Right cardiac atrium (tissue), 5 donors: ENCODE measurements around the gene ZNF274. TPM values are rescaled to one million over a fixed set of nuclear protein-coding genes. Genes with fewer than 3 reads are reported as not detected.
A peak's percentile ranks its signal among the peaks of the same experiment; 100 is the strongest.
"Not testable (repeated sequence)": the region's sequence is repeated elsewhere in the genome, so short reads cannot be mapped to it uniquely, and the experiment has no call there.

Experiments used
- ATAC-seq, 2 donors: fragments of 200-7000 bp; cut with Tn5 transposase; one replicate each; pipeline versions ENCODE4 v1.8.0 to v1.9.1; 2020; ENCODE audit warnings: moderate library complexity in 2 of 2, mild to moderate bottlenecking in 1 of 2
- DNase-seq, 3 donors: peaks; one replicate each; pipeline ENCODE4 v3.0.0-alpha.2; 2020
- H3K27ac ChIP-seq: one replicate; pipeline ENCODE4 v1.5.1; 2013; ENCODE audit warnings: mild to moderate bottlenecking, low read length, control low read depth, moderate library complexity
- H3K27me3 ChIP-seq: one replicate; pipeline ENCODE4 v1.6.1; 2013; ENCODE audit not compliant: control insufficient read depth, insufficient read depth
- H3K4me1 ChIP-seq: one replicate; pipeline ENCODE4 v1.6.1; 2013; ENCODE audit warnings: low read length; ENCODE audit not compliant: control insufficient read depth, insufficient read depth
- H3K4me3 ChIP-seq: one replicate; pipeline ENCODE4 v1.5.1; 2013; ENCODE audit warnings: low read length, control low read depth
- H3K9me3 ChIP-seq: one replicate; pipeline ENCODE4 v1.6.1; 2013; ENCODE audit warnings: low read length; ENCODE audit not compliant: control insufficient read depth
- WGBS: extraction: QIAGEN DNeasy Blood & Tissue Kit; methylation state at CpG from one replicate; pipeline ENCODE4 v1.1.7; 2013; 5-methylcytosine and 5-hydroxymethylcytosine counted together
- intact Hi-C, 4 donors: fragments of 100-400 bp; cut with DNase I; formaldehyde crosslinking; loops; one replicate each; pipeline versions ENCODE4 v1.11.0 to v1.14.0; 2022 to 2023
- long read RNA-seq, 4 donors: library from polyadenylated mRNA; unstranded; transcript quantifications; one replicate each; pipeline ENCODE4 v2.0.0, GENCODE V29; 2020 to 2021
- polyA plus RNA-seq: library from polyadenylated mRNA; stranded (reverse); fragments of 200-250 nt; gene quantifications from one replicate; pipeline ENCODE4 v1.2.3, GENCODE V29; 2013
- total RNA-seq, 4 donors: library from RNA; stranded (reverse); fragmentation: NEBNext Ultra II Directional; extraction: Animal tissue kit (Norgen Biotek cat#: 25700); gene quantifications; one replicate each; pipeline ENCODE4 v1.2.1, GENCODE V29; 2021
- donor health status: healthy with polysubstance abuse.
- donor health status: DM: no; HTN: yes; CAD: no.
- donor health status: DM: no; HTN: no; CAD: no.
- donor health status: DM: no; HTN: yes; CAD: no; lungs with severe emphysema.
- donor health status: DM: yes; HTN: yes; CAD: no.

Gene ZNF274
- total RNA-seq (10 to 100 TPM; 19.1 to 24.8 (median 22.4) TPM), polyA plus RNA-seq (14.4 TPM)
- long read RNA-seq, donor 1, full-length matches to known transcripts: 57 of 83 reads
- long read RNA-seq, donor 1, partial matches to known transcripts: 15 of 83 reads
- long read RNA-seq, donor 1, other reads (novel, unspliced or antisense): 11 of 83 reads
- long read RNA-seq, donor 2, transcript ZNF274-212 (8 exons, 2,538 nt): major isoform, 28 of 41 reads
- long read RNA-seq, donor 2, partial matches to known transcripts: 5 of 41 reads
- long read RNA-seq, donor 2, other reads (novel, unspliced or antisense): 4 of 41 reads
- long read RNA-seq, donor 3, full-length matches to known transcripts: 200 of 289 reads
- long read RNA-seq, donor 3, partial matches to known transcripts: 51 of 289 reads
- long read RNA-seq, donor 3, other reads (novel, unspliced or antisense): 38 of 289 reads
- long read RNA-seq, donor 4, transcript ZNF274-212 (8 exons, 2,538 nt): major isoform, 32 of 45 reads
- long read RNA-seq, donor 4, partial matches to known transcripts: 4 of 45 reads
- long read RNA-seq, donor 4, other reads (novel, unspliced or antisense): 4 of 45 reads

DNA sequence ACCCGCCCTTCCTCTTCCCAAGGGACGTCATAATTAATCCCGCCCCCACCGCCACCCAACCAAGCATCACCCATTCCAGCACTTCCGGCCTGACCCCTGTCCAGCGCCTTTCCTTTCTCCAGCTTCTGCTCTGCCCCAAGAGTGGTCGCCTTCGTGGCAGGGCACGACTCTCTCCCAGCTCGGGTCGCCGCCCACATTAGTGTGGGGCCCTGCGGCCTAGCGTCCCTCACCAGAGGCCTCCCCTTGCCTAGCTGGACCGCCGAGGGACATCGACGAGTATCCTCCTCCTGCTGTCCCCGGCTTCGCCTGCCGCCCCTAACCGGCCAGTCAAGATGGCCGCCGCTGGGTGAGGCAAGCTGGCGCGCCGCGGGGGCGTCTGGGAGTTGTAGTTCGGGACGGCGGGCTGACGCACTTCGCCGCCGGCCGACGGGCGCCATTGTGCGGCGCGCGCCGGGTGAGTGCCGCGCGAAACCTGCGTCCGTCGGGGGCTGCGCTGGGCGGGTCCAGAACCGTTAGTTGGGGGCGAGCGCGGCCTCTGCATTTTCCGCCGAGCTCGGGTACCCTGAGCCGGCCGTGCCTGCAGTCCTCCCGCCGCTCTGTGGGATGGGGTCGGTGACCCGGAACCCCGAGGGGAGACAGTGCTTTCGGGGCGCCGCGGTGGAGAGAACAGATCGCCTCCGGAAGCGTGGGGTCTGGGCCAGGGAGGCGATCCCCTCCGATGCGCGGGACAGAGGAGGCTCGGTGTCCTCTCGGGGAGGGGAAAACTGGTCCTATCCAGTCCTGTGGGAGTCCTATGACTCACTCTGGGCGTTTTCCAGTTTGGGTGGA, at the start of gene ZNF274:
Gene ZNF274, plus strand, starts transcription at position 73 of the 828 bp plus-strand sequence. CDS start 905 bp downstream, outside the sequence.
- peak; percentile 97 for ATAC-seq
- DNase-seq: peak; percentile 95 to 98 (median 98)
- Histone ChIP-seq H3K4me3 (peak within 1 kb of the TSS; percentile 79), H3K27me3 (no peaks in the 10 kb centered on the region), H3K27ac (peak within 1 kb of the TSS; percentile 100), H3K9me3 (peaks cover 34% of the 10 kb centered on the region), H3K4me1 (no peaks in the 10 kb centered on the region)
- intact Hi-C loops: loop anchor here in 1 of 4 donors (5.0 kb wide), 1 partner anchor 396 kb away; no protein-coding TSS in a partner anchor
- WGBS: under 1% methylated on average over 80 of the region's 80 CpGs

DNA sequence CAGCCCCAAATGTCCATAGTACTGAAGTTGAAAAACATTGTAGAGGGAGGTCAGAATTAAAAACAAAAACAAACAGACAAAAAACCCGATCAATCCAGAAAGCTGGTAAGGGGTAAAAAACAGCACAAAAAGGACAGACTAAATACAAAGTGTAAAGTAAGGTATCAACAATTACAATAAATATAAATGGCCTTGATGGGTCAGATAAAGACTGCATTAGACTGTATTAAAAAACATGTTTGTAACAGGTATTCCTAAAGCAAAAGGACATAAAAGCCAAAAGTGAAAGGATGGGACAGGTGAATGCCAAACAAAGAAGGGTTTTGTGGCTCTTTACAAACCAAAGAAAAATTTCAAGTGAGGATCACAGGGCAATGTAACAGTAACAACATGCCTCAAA, 48.6 kb upstream of the ZNF274 start:
- 93% methylated on average over 1 of the region's 1 CpG for WGBS
- Histone ChIP-seq H3K27me3 (no peaks in the 10 kb centered on the region), H3K27ac (no peak overlapping the region), H3K4me1 (no peaks in the 10 kb centered on the region), H3K9me3 (peaks cover 43% of the 10 kb centered on the region), H3K4me3 (no peak overlapping the region)
- DNase-seq: no peak
- ATAC-seq: no peak
- intact Hi-C loops: no loop called here

DNA sequence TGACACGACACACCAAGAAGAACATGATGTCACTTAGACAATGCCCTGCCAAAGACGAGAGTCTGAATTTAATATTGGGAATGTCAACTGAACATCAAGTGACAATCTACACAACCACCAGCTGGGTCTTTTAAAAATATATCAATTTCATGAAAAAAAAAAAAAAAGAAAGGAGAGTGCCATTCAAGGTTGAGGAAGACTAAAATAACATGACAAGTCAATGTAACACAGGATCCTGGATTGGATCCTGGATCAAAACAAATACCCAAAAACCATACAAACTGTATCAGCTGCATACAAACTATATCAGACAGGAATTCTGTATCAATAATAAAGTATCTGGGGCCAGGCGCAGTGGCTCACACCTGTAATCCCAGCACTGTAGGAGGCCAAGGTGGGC, 37.0 kb upstream of the ZNF274 start:
- intact Hi-C loops: no loop called here
- Histone ChIP-seq H3K27ac (no peak overlapping the region), H3K9me3 (peaks cover 15% of the 10 kb centered on the region), H3K4me3 (no peak overlapping the region), H3K27me3 (no peaks in the 10 kb centered on the region), H3K4me1 (no peaks in the 10 kb centered on the region)
- WGBS: 97% methylated on average over 3 of the region's 3 CpGs
- no peak for ATAC-seq
- DNase-seq: no peak

DNA sequence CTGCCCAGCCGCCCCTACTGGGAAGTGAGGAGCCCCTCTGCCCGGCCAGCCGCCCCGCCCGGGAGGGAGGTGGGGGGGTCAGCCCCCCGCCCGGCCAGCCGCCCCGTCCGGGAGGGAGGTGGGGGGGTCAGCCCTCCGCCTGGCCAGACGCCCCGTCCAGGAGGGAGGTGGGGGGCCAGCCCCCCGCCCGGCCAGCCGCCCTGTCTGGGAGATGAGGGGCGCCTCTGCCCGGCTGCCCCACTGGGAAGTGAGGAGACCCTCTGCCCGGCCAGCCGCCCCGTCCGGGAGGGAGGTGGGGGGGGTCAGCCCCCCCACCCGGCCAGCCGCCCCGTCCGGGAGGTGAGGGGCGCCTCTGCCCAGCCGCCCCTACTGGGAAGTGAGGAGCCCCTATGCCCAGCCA, 35.4 kb upstream of the ZNF274 start:
- ATAC-seq, H3K27ac ChIP-seq, H3K4me3 ChIP-seq, intact Hi-C loops, H3K27me3 ChIP-seq, H3K4me1 ChIP-seq, H3K9me3 ChIP-seq: not testable (repeated sequence)
- 97% methylated on average over 24 of the region's 28 CpGs for WGBS
- DNase-seq: peak in 1 of 3 donors; percentile 50

DNA sequence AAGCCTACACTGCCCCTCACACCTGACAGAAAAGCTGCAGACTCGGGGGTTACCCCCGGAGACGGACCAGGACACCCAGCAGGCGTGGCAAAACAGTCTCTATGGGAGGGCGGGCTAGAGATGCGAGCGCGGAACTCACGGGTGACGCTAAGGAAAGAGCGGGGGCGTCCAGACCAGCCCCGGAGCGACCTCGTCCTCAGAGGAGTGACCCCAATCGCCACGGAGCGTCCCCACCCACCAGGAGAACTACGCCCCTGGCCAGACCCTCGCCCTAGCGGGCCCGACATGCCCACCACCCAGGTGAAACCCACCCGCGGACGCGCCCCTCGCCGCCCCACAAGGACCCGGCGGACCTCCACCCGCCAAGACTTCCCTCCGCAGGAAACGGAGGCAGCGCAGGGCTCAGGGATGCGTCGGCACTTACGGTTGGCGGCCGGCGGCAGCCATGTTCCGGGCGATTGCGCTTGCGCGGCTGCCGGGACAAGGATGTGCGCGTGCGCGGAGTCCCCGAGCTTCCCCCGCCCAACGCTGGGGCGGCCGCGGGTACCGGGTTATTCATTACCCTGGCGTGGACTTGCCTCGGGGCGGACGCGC, 32.4 kb upstream of the ZNF274 start, which contains the start of gene ZNF329:
Gene ZNF329, minus strand, starts transcription at position 462 of the 594 bp plus-strand sequence. CDS start 21,286 bp downstream, outside the sequence.
- H3K9me3 ChIP-seq: peaks cover 2% of the 10 kb centered on the region
- ATAC-seq (peak; percentile 77 to 85), DNase-seq (peak; percentile 91 to 96 (median 94))
- H3K27me3 ChIP-seq: no peaks in the 10 kb centered on the region
- intact Hi-C loops: loop anchor here in 1 of 4 donors (10.0 kb wide), 1 partner anchor 406 kb away; the partner anchor contains the start of gene ZNF776
- H3K27ac ChIP-seq: peak within 1 kb of the TSS; percentile 73
- H3K4me1 ChIP-seq: peaks cover 7% of the 10 kb centered on the region
- peak within 1 kb of the TSS; percentile 68 for H3K4me3 ChIP-seq
- under 1% methylated on average over 62 of the region's 62 CpGs for WGBS

DNA sequence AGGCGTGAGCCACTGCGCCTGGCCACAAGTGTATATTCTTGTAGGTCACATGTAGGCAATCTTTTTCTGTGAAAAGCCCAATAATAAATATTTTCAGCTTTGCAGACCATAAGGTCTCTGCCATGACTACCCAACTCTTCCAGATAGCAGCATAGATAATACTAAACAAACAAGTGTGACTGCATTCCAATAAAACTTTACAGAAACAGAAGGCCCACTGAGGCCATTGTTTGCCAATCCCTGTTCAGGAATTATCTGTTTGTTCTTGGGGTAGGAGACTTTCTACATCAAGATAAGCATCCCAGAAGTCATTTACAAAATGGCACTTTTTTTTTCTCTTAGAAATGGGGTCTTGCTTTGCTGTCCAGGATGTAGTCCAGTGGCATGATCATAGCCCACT, 29.5 kb upstream of the ZNF274 start:
- intact Hi-C loops: loop anchor here in 1 of 4 donors (10.0 kb wide), 1 partner anchor 409 kb away; the partner anchor contains the start of gene ZNF776
- Histone ChIP-seq H3K4me1 (peaks cover 7% of the 10 kb centered on the region), H3K27ac (no peak overlapping the region), H3K27me3 (no peaks in the 10 kb centered on the region), H3K4me3 (no peak overlapping the region), H3K9me3 (no peaks in the 10 kb centered on the region)
- ATAC-seq (no peak), DNase-seq (no peak)
- 93% methylated on average over 2 of the region's 2 CpGs for WGBS

DNA sequence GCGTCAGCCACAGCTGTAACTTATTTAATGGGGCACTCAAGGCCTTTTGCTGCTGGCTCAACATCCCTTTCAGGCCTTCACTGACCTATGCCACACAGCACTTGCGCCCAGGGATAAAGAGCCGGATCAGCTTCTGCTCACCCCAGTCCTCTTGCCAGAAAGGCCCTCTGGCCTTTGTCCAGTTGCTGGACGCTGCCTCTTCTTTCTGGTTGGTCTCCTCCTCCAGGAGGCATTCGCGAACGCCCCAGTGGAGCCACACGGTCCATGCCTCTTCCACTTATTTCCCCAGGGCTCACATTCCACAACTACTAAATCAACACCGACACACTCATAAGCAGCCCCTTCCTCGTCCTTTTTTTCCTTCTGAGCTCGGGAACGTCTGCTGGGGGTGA, 28.6 kb upstream of the ZNF274 start:
- Histone ChIP-seq H3K4me1 (peaks cover 7% of the 10 kb centered on the region), H3K9me3 (no peaks in the 10 kb centered on the region), H3K27me3 (no peaks in the 10 kb centered on the region), H3K4me3 (peak overlapping the region; percentile 82), H3K27ac (peak overlapping the region; percentile 82)
- DNase-seq (peak; percentile 75 to 83 (median 80)), ATAC-seq (peak; percentile 30 to 58)
- intact Hi-C loops: loop anchor here in 2 of 4 donors (2.0 to 10.0 kb wide), 3 partner anchors 129 to 409 kb away; partner anchors contain the start of gene ZNF776 (in 1 of the 2)
- WGBS: 5% methylated on average over 12 of the region's 12 CpGs

DNA sequence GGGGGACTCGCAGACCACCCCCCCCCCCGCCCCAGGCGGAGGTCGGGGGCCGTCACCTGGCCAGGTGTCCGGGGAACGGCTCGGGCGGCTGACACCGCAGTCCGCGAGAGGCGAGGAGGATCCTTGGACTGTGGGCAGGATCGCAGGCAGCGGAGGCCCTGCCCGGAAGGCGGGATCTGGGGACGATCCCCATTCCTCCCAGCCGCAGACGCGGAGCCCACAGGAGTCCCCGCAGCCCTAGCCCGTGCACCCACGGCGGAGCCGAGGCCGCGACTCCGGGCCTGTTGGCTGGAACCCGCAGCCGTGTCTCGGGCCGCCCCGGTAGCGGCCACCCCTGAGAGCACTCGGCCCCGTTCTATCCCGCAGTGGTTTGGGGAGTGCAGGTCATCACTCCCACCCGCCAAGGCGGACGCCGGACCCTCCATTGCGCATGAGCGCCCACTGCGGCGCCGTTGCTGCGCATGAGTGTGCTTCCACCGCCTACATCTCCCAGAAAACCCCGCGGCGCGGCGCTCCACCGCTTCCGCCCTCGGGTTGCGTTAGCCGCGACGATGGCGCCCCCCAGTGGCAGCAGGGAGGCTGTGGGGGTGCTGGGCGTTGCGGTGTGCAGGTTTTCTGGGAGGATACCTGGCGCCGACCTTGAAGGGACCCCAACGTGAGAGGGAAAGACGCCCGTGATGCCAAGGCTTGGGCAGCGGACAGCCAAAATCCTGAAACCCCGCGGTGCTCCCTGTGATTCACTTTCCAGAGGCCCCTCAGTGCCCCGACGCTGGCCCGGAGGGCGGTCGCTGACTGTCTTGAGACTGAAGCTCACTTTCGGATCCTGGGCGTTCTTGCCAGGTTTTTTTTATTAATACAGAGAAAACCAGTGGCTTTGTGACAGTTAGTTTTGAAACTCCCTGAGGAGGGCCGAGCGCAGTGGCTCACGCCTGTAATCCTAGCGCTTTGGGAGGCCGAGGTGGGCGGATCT, 27.9 kb upstream of the ZNF274 start:
- ATAC-seq (peak; percentile 98 to 99), DNase-seq (peak; percentile 98 to 99 (median 99))
- Histone ChIP-seq H3K9me3 (no peaks in the 10 kb centered on the region), H3K4me1 (peaks cover 7% of the 10 kb centered on the region), H3K4me3 (peak overlapping the region; percentile 82), H3K27me3 (no peaks in the 10 kb centered on the region), H3K27ac (peak overlapping the region; percentile 82)
- WGBS: 3% methylated on average over 85 of the region's 85 CpGs
- intact Hi-C loops: loop anchor here (2.0 to 10.0 kb wide), 5 partner anchors 130 to 418 kb away; partner anchors contain the start of gene ZNF776 (in 1 of the 4)

DNA sequence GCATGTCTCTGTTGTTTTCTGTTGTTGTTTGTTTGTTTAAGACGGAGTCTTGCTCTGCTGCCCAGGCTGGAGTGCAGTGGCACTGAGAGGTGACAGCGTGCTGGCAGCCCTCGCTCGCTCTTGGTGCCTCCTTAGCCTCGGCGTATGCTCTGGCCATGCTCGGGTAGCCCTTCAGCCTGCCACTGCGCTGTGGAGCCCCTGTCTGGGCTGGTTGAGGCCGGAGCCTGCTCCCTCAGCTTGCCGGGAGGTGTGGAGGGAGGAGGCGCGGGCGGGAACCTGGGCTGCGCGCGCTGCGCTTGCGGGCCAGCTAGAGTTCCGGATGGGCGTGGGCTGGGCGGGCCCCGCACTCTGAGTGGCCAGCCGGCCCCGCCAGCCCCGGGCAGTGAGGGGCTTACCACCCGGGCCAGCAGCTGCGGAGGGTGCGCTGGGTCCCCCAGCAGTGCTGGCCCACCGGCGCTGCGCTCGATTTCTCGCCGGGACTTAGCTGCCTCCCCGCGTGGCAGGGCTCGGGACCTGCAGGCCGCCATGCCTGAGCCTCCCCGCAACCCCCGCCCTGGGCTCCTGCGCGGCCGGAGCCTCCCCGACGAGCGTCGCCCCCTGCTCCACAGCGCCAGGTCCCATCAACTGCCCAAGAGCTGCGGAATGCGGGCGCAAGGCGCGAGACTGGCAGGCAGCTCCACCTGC, 25.7 kb upstream of the ZNF274 start:
- Histone ChIP-seq H3K4me3 (no peak overlapping the region), H3K9me3 (no peaks in the 10 kb centered on the region), H3K27ac (no peak overlapping the region), H3K4me1 (peaks cover 7% of the 10 kb centered on the region), H3K27me3 (no peaks in the 10 kb centered on the region)
- intact Hi-C loops: loop anchor here (5.0 to 10.0 kb wide), 3 partner anchors 135 to 420 kb away; partner anchors contain the start of gene ZNF776 (in 1 of the 4)
- ATAC-seq (no peak), DNase-seq (peak in 1 of 3 donors; percentile 68)
- WGBS: 91% methylated on average over 53 of the region's 53 CpGs
